Thymus (tissue), 11 donors: ENCODE data around the gene ADAMTS12. TPM values are rescaled to one million over a fixed set of nuclear protein-coding genes. Genes with fewer than 3 reads are reported as not detected.

ENCODE experiments used
- DNase-seq, 9 donors: peaks; one replicate each; pipeline ENCODE4 v3.0.0-alpha.2; 2013; ENCODE audit warnings: low spot score in 9 of 9, low read depth in 6 of 9, missing footprints in 1 of 9
- H3K27ac ChIP-seq, 2 donors: one replicate each; pipeline ENCODE4 v1.5.1; 2013; ENCODE audit warnings: control low read depth in 1 of 2, low read depth in 1 of 2, low read length in 1 of 2, mild to moderate bottlenecking in 1 of 2, moderate library complexity in 1 of 2
- H3K27me3 ChIP-seq, 2 donors: one replicate each; pipeline ENCODE4 v1.5.1; 2013; ENCODE audit warnings: low read length in 1 of 2; ENCODE audit not compliant: control insufficient read depth in 2 of 2, insufficient read depth in 1 of 2
- H3K36me3 ChIP-seq, 2 donors: one replicate each; pipeline ENCODE4 v1.5.1; 2013; ENCODE audit warnings: low read length in 1 of 2, mild to moderate bottlenecking in 1 of 2, moderate library complexity in 1 of 2; ENCODE audit not compliant: control insufficient read depth in 2 of 2, insufficient read depth in 2 of 2
- H3K4me1 ChIP-seq, 2 donors: one replicate each; pipeline ENCODE4 v1.5.1; 2013; ENCODE audit warnings: low read length in 2 of 2; ENCODE audit not compliant: control insufficient read depth in 2 of 2, insufficient read depth in 2 of 2
- H3K4me3 ChIP-seq, 2 donors: one replicate each; pipeline ENCODE4 v1.5.1; 2013; ENCODE audit warnings: low read length in 2 of 2, control low read depth in 1 of 2, mild to moderate bottlenecking in 1 of 2
- H3K9me3 ChIP-seq, 2 donors: one replicate each; pipeline ENCODE4 v1.5.1; 2013; ENCODE audit warnings: low read length in 1 of 2, mild to moderate bottlenecking in 1 of 2; ENCODE audit not compliant: control insufficient read depth in 2 of 2, insufficient read depth in 1 of 2
- WGBS: extraction: QIAGEN DNeasy Blood & Tissue Kit; methylation state at CpG from one replicate; pipeline ENCODE4 v1.1.7; 2013; 5-methylcytosine and 5-hydroxymethylcytosine counted together
- polyA plus RNA-seq: library from polyadenylated mRNA; stranded (reverse); fragments of 200-250 nt; gene quantifications from one replicate; pipeline ENCODE4 v1.2.3, GENCODE V29; 2013
- total RNA-seq: library from RNA; stranded (reverse); fragments of 120-200 nt; gene quantifications from one replicate; pipeline ENCODE4 v1.2.4, GENCODE V29; 2013
- donor health status: healthy.

The ADAMTS12 gene
- total and polyA plus RNA-seq, 2 donors: 0.18 to 1.6 TPM

GRCh38 chr5:33733225-33733624 lies 158.6 kb downstream of the ADAMTS12 start:
- 94% methylated on average over 3 of the region's 3 CpGs for WGBS

GRCh38 chr5:33726422-33727165 lies 165.2 kb downstream of the ADAMTS12 start:
- Histone ChIP-seq H3K36me3 (no peaks in the 10 kb centered on the region), H3K4me1 (no peaks in the 10 kb centered on the region), H3K9me3 (no peaks in the 10 kb centered on the region), H3K27me3 (no peaks in the 10 kb centered on the region), H3K4me3 (no peak overlapping the region), H3K27ac (no peak overlapping the region)
- DNase-seq: no peak
- WGBS: 93% methylated on average over 9 of the region's 9 CpGs

More at GRCh38 chr5:33733225-33733624, 158.6 kb downstream of the ADAMTS12 start:
- H3K27me3 ChIP-seq: no peaks in the 10 kb centered on the region
- H3K9me3 ChIP-seq: no peaks in the 10 kb centered on the region
- DNase-seq: no peak
- no peak overlapping the region for H3K27ac ChIP-seq
- no peaks in the 10 kb centered on the region for H3K36me3 ChIP-seq
- H3K4me1 ChIP-seq: no peaks in the 10 kb centered on the region
- H3K4me3 ChIP-seq: no peak overlapping the region

GRCh38 chr5:33725806-33726205 lies 166.0 kb downstream of the ADAMTS12 start:
- Histone ChIP-seq H3K4me1 (no peaks in the 10 kb centered on the region), H3K9me3 (no peaks in the 10 kb centered on the region)
- 98% methylated on average over 3 of the region's 3 CpGs for WGBS

GRCh38 chr5:33721491-33722200 lies 170.1 kb downstream of the ADAMTS12 start:
- WGBS: 48% methylated on average over 6 of the region's 6 CpGs
- DNase-seq: no peak
- Histone ChIP-seq H3K4me3 (no peak overlapping the region), H3K27me3 (no peaks in the 10 kb centered on the region), H3K36me3 (no peaks in the 10 kb centered on the region), H3K4me1 (no peaks in the 10 kb centered on the region), H3K27ac (no peak overlapping the region), H3K9me3 (no peaks in the 10 kb centered on the region)

More at GRCh38 chr5:33725806-33726205, 166.0 kb downstream of the ADAMTS12 start:
- H3K4me3 ChIP-seq: no peak overlapping the region
- DNase-seq: no peak
- H3K36me3 ChIP-seq: no peaks in the 10 kb centered on the region
- no peak overlapping the region for H3K27ac ChIP-seq
- H3K27me3 ChIP-seq: no peaks in the 10 kb centered on the region

- Histone ChIP-seq H3K36me3 (no peaks in the 10 kb centered on the region), H3K27ac (no peak overlapping the region)
- WGBS: 93% methylated on average over 1 of the region's 1 CpG
Measured at GRCh38 chr5:33720176-33720575, 171.6 kb downstream of the ADAMTS12 start.

GRCh38 chr5:33719769-33720168 lies 172.0 kb downstream of the ADAMTS12 start:
- 94% methylated on average over 1 of the region's 1 CpG for WGBS
- DNase-seq: no peak
- Histone ChIP-seq H3K4me3 (no peak overlapping the region), H3K27ac (no peak overlapping the region), H3K27me3 (no peaks in the 10 kb centered on the region), H3K36me3 (no peaks in the 10 kb centered on the region), H3K9me3 (no peaks in the 10 kb centered on the region), H3K4me1 (no peaks in the 10 kb centered on the region)

More at GRCh38 chr5:33720176-33720575, 171.6 kb downstream of the ADAMTS12 start:
- Histone ChIP-seq H3K4me3 (no peak overlapping the region), H3K27me3 (no peaks in the 10 kb centered on the region), H3K4me1 (no peaks in the 10 kb centered on the region), H3K9me3 (no peaks in the 10 kb centered on the region)
- no peak for DNase-seq

GRCh38 chr5:33715661-33716060 lies 176.1 kb downstream of the ADAMTS12 start:
- no peak for DNase-seq
- Histone ChIP-seq H3K9me3 (no peaks in the 10 kb centered on the region), H3K27ac (no peak overlapping the region), H3K27me3 (no peaks in the 10 kb centered on the region), H3K4me1 (no peaks in the 10 kb centered on the region), H3K4me3 (no peak overlapping the region), H3K36me3 (no peaks in the 10 kb centered on the region)
- WGBS: 96% methylated on average over 1 of the region's 1 CpG

- no peak overlapping the region for H3K27ac ChIP-seq
- DNase-seq: no peak
- no peaks in the 10 kb centered on the region for H3K36me3 ChIP-seq
- H3K9me3 ChIP-seq: no peaks in the 10 kb centered on the region
- H3K4me1 ChIP-seq: no peaks in the 10 kb centered on the region
- WGBS: 48% methylated on average over 2 of the region's 2 CpGs
- H3K4me3 ChIP-seq: no peak overlapping the region
- no peaks in the 10 kb centered on the region for H3K27me3 ChIP-seq
Measured at GRCh38 chr5:33713136-33713765, 178.5 kb downstream of the ADAMTS12 start.

GRCh38 chr5:33712664-33713063 lies 179.1 kb downstream of the ADAMTS12 start:
- H3K36me3 ChIP-seq: no peaks in the 10 kb centered on the region
- no peaks in the 10 kb centered on the region for H3K4me1 ChIP-seq
- no peak for DNase-seq
- no peak overlapping the region for H3K4me3 ChIP-seq
- no peaks in the 10 kb centered on the region for H3K9me3 ChIP-seq
- H3K27me3 ChIP-seq: no peaks in the 10 kb centered on the region
- no peak overlapping the region for H3K27ac ChIP-seq
